HCT116 (cell line): Measurements from ENCODE around the gene CAMK2D.

Experiments
- CBX3 ChIP-seq: IDR thresholded peaks from 2 replicates; pipeline ENCODE4 v1.6.1; 2012; ENCODE audit warnings: low read depth
- ELF1 ChIP-seq: IDR thresholded peaks from 2 replicates; pipeline ENCODE4 v1.6.1; 2012; ENCODE audit warnings: low read depth, borderline replicate concordance
- EZH2 ChIP-seq: fragments of 200-600 bp; sonication (generic); IDR thresholded peaks from 2 replicates; pipeline ENCODE4 v1.6.1; 2017; ENCODE audit warnings: antibody characterized with exemption, mixed run types
- EZH2phosphoT487 ChIP-seq: fragments of 200-600 bp; IDR thresholded peaks from 2 replicates; pipeline ENCODE4 v1.6.1; 2018; ENCODE audit warnings: antibody characterized with exemption, borderline replicate concordance
- POLR2A ChIP-seq: IDR thresholded peaks from 2 replicates; pipeline ENCODE4 v1.7.0; 2011; ENCODE audit warnings: borderline replicate concordance; ENCODE audit not compliant: insufficient read depth, insufficient read length; ENCODE audit errors: extremely low read depth
- POLR2AphosphoS5 ChIP-seq: IDR thresholded peaks from 2 replicates; pipeline ENCODE4 v1.6.1; 2011; ENCODE audit warnings: mild to moderate bottlenecking, low read depth, low read length, moderate library complexity
- SIN3A ChIP-seq: IDR thresholded peaks from 2 replicates; pipeline ENCODE4 v1.6.1; 2012; ENCODE audit warnings: low read depth
- SP1 ChIP-seq: IDR thresholded peaks from 2 replicates; pipeline ENCODE4 v1.6.1; 2012; ENCODE audit warnings: low read depth
- TCF7L2 ChIP-seq: IDR thresholded peaks from 2 replicates; pipeline ENCODE4 v1.7.0; 2011; ENCODE audit warnings: borderline replicate concordance, inconsistent platforms; ENCODE audit not compliant: insufficient read depth, insufficient read length; ENCODE audit errors: extremely low read depth
- YY1 ChIP-seq: IDR thresholded peaks from 2 replicates; pipeline ENCODE4 v1.6.1; 2011; ENCODE audit warnings: low read length, low read depth, moderate library complexity, mild to moderate bottlenecking; ENCODE audit not compliant: insufficient replicate concordance; ENCODE audit errors: extremely low read depth
- ZNF274 ChIP-seq: fragments of 200-500 bp; sonication (Bioruptor generic); IDR thresholded peaks from 2 replicates; pipeline ENCODE4 v1.6.1; 2014; ENCODE audit warnings: mild to moderate bottlenecking, low read depth, low read length, inconsistent platforms
- TF ChIP-seq, protein P1 (sequence below), 3 experiments: fragments of 200-600 bp in 1 of 3; sonication (generic) in 1 of 3; IDR thresholded peaks in 2 of 3; conservative IDR thresholded peaks in 1 of 3; 2 replicates each; pipeline ENCODE4 v1.5.1; 2012 to 2017; ENCODE audit warnings: low read depth in 2 of 3, low read length in 2 of 3, antibody characterized with exemption in 1 of 3, borderline replicate concordance in 1 of 3, control low read depth in 1 of 3, mild to moderate bottlenecking in 1 of 3, mixed read lengths in 1 of 3, mixed run types in 1 of 3, moderate library complexity in 1 of 3; ENCODE audit not compliant: insufficient read depth in 1 of 3
- TF ChIP-seq, protein P2 (sequence below): IDR thresholded peaks from 2 replicates; pipeline ENCODE4 v1.6.1; 2012; ENCODE audit warnings: low read depth
- TF ChIP-seq, protein P3 (sequence below): IDR thresholded peaks from 2 replicates; pipeline ENCODE4 v1.6.1; 2012

DNA sequence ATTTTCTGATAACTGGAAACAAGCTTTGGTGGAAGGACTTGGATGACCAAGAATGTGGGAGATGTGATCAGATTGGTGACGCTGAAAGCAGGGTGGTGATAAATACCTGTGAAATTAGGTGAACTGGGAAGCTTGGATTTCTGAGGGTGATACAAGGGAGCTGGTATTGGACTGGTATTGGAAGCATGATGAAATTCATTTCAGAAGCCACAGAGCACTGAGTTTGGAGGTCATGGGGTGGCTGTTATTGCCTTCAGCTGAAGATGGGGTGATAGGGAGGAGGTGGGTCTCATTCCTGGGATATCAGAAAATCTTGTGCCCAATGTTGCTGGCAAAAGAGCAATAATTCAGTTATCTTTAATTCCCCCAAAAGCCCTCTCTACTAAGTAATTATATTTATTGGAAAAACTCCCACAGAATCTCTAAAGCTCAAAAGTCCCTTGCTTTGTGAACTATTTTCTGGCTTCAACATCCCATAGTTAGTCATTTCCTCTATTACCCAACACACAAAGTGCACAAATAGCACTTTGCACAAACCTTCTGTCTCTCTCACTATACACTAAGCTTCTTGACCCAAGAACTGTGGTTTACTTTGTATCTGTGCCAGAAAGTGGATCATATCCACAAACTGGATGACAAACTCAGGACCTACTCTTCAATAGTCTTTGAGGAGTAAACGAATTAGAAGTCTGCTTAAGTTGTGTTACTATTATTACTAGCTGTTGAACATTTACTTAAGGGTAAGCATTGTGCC is 23.1 kb upstream of the CAMK2D start:
- TF ChIP-seq, protein P1, sequence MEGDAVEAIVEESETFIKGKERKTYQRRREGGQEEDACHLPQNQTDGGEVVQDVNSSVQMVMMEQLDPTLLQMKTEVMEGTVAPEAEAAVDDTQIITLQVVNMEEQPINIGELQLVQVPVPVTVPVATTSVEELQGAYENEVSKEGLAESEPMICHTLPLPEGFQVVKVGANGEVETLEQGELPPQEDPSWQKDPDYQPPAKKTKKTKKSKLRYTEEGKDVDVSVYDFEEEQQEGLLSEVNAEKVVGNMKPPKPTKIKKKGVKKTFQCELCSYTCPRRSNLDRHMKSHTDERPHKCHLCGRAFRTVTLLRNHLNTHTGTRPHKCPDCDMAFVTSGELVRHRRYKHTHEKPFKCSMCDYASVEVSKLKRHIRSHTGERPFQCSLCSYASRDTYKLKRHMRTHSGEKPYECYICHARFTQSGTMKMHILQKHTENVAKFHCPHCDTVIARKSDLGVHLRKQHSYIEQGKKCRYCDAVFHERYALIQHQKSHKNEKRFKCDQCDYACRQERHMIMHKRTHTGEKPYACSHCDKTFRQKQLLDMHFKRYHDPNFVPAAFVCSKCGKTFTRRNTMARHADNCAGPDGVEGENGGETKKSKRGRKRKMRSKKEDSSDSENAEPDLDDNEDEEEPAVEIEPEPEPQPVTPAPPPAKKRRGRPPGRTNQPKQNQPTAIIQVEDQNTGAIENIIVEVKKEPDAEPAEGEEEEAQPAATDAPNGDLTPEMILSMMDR (IDR thresholded peaks at IDR 0.05 in 2 of 3, conservative IDR thresholded peaks at IDR 0.05 in 1 of 3; ENCODE audit: borderline replicate concordance in 1 of 3, insufficient read depth in 1 of 3, low read depth in 2 of 3, low read length in 2 of 3) = no peak
- TF ChIP-seq POLR2AphosphoS5 = no peak
- TF ChIP-seq EZH2phosphoT487 = no peak
- no peak for TF ChIP-seq POLR2A
- TF ChIP-seq SIN3A = no peak
- no peak for TF ChIP-seq TCF7L2
- no peak for TF ChIP-seq ZNF274
- no peak for TF ChIP-seq EZH2
- TF ChIP-seq, protein P2, sequence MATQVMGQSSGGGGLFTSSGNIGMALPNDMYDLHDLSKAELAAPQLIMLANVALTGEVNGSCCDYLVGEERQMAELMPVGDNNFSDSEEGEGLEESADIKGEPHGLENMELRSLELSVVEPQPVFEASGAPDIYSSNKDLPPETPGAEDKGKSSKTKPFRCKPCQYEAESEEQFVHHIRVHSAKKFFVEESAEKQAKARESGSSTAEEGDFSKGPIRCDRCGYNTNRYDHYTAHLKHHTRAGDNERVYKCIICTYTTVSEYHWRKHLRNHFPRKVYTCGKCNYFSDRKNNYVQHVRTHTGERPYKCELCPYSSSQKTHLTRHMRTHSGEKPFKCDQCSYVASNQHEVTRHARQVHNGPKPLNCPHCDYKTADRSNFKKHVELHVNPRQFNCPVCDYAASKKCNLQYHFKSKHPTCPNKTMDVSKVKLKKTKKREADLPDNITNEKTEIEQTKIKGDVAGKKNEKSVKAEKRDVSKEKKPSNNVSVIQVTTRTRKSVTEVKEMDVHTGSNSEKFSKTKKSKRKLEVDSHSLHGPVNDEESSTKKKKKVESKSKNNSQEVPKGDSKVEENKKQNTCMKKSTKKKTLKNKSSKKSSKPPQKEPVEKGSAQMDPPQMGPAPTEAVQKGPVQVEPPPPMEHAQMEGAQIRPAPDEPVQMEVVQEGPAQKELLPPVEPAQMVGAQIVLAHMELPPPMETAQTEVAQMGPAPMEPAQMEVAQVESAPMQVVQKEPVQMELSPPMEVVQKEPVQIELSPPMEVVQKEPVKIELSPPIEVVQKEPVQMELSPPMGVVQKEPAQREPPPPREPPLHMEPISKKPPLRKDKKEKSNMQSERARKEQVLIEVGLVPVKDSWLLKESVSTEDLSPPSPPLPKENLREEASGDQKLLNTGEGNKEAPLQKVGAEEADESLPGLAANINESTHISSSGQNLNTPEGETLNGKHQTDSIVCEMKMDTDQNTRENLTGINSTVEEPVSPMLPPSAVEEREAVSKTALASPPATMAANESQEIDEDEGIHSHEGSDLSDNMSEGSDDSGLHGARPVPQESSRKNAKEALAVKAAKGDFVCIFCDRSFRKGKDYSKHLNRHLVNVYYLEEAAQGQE = no peak
- no peak for TF ChIP-seq YY1
- TF ChIP-seq, protein P3, sequence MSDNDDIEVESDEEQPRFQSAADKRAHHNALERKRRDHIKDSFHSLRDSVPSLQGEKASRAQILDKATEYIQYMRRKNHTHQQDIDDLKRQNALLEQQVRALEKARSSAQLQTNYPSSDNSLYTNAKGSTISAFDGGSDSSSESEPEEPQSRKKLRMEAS = no peak
- no peak for TF ChIP-seq SP1
- no peak for TF ChIP-seq ELF1
- TF ChIP-seq CBX3 = no peak
